H1 (cell line): ENCODE measurements around the gene NEDD8. TPM values are rescaled to one million over a fixed set of nuclear protein-coding genes. Genes with fewer than 3 reads are reported as not detected.

Experiments used
- KDM1A ChIP-seq: fragments of 200-600, 300-600 bp; sonication (generic); IDR thresholded peaks from 2 replicates; pipeline ENCODE4 v1.7.1; 2016; ENCODE audit warnings: mild to moderate bottlenecking, low read length, borderline replicate concordance
- RFX5 ChIP-seq: IDR thresholded peaks from 2 replicates; pipeline ENCODE4 v1.6.1; 2011; ENCODE audit warnings: low read depth, low read length, improper control_type of control experiment, borderline replicate concordance
- SIRT6 ChIP-seq: IDR thresholded peaks from one replicate; pipeline ENCODE4 v1.7.1; 2012; ENCODE audit warnings: low read length, inconsistent platforms
- ZNF274 ChIP-seq: IDR thresholded peaks from 2 replicates; pipeline ENCODE4 v1.7.0; 2012; ENCODE audit warnings: low read length, borderline replicate concordance; ENCODE audit errors: extremely low read depth
- polyA plus RNA-seq, 7 experiments: library from polyadenylated mRNA; depleted of rRNA in 3 of 7; stranded (reverse) in 5 of 7; unstranded in 2 of 7; fragments of >200 nt in 5 of 7; fragments of 200-250 nt in 2 of 7; gene quantifications; 1 replicate in 5 of 7; 2 replicates in 1 of 7; 4 replicates in 1 of 7; pipeline versions ENCODE4 v1.2.1 to v1.2.3, GENCODE V29; 2011 to 2013; ENCODE audit warnings: missing spikeins in 2 of 7, mixed read lengths in 2 of 7
- total RNA-seq: library from RNA; stranded (reverse); fragmentation: NEBNext Ultra II Directional; extraction: Animal tissue kit (Norgen Biotek cat#: 25700); gene quantifications from 2 replicates; pipeline ENCODE4 v1.2.1, GENCODE V29; 2021

Gene NEDD8
- total and polyA plus RNA-seq, 2 of the 8 experiments (the other 6 are each of a cell fraction or from before 2014, with no cell fraction given): 253 to 317 TPM

DNA sequence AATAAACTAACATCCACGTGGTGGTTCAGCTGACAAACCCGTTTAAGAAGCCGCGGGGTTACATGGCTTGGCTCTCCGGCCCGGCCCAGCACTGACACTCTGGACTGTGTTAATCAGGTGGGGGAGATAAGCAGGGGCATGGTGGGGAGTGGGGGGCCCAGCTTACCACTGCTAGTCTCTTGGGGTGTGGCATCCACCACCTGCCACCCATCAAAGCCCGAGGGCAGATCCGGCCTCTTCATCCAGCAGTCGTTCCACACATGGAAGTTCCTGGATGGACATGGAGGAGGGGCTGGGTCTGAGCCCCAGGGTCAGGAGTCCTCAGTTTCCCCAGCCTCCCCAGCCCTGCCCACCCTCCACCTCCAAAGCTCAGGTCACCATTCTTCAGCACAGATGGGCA is 26.0 kb upstream of the NEDD8 start (continued):
- TF ChIP-seq KDM1A (no peak), SIRT6 (no peak), RFX5 (no peak), ZNF274 (no peak)
- TF ChIP-seq, all 59 proteins: peak for 0
